HepG2 (cell line): ENCODE data around the gene STC2. TPM values are rescaled to one million over a fixed set of nuclear protein-coding genes. Genes with fewer than 3 reads are reported as not detected.

Experiments
- CHD2 ChIP-seq: IDR thresholded peaks from 2 replicates; pipeline ENCODE4 v1.6.1; 2011; ENCODE audit warnings: low read depth, low read length, improper control_type of control experiment
- GMEB2 ChIP-seq: IDR thresholded peaks from 2 replicates; pipeline ENCODE4 v1.6.1; 2016; ENCODE audit warnings: missing biosample characterization, missing genetic modification reagents, low read depth
- GPN1 ChIP-seq: sonication (generic); formaldehyde crosslinking; IDR thresholded peaks from 2 replicates; pipeline ENCODE4 v1.5.1; 2020; ENCODE audit warnings: missing genetic modification reagents, borderline replicate concordance
- HOXA7 ChIP-seq: sonication (generic); formaldehyde crosslinking; IDR thresholded peaks from 2 replicates; pipeline ENCODE4 v1.8.1; 2022; ENCODE audit warnings: mild to moderate bottlenecking, missing genetic modification reagents, moderate library complexity
- MAFG ChIP-seq: sonication (generic); formaldehyde crosslinking; IDR thresholded peaks from 2 replicates; pipeline ENCODE4 v1.5.1; 2020; ENCODE audit warnings: mild to moderate bottlenecking, missing genetic modification reagents
- REPIN1 ChIP-seq: sonication (generic); formaldehyde crosslinking; IDR thresholded peaks from 2 replicates; pipeline ENCODE4 v1.8.0; 2022; ENCODE audit warnings: missing genetic modification reagents, low read depth, mild to moderate bottlenecking, borderline replicate concordance
- RFX1 ChIP-seq: fragments of 450-650 bp; IDR thresholded peaks from 2 replicates; pipeline ENCODE4 v1.6.1; 2017
- TBX3 ChIP-seq: fragments of 450-650 bp; IDR thresholded peaks from 2 replicates; pipeline ENCODE4 v1.6.1; 2017; ENCODE audit warnings: antibody characterized with exemption, mild to moderate bottlenecking, inconsistent platforms, borderline replicate concordance
- TFDP2 ChIP-seq: sonication (generic); formaldehyde crosslinking; IDR thresholded peaks from 2 replicates; pipeline ENCODE4 v1.4.0; 2020; ENCODE audit warnings: missing genetic modification reagents
- USF2 ChIP-seq, 2 experiments: sonication (generic) in 1 of 2; formaldehyde crosslinking in 1 of 2; IDR thresholded peaks; 2 replicates each; pipeline versions ENCODE4 v1.5.1 to v1.6.1; 2011 to 2020; ENCODE audit warnings: borderline replicate concordance in 1 of 2, low read depth in 1 of 2, low read length in 1 of 2, mild to moderate bottlenecking in 1 of 2, missing genetic modification reagents in 1 of 2, moderate library complexity in 1 of 2
- ZNF597 ChIP-seq: sonication (generic); formaldehyde crosslinking; IDR thresholded peaks from 2 replicates; pipeline ENCODE4 v1.5.0; 2020; ENCODE audit warnings: missing genetic modification reagents
- ZNF644 ChIP-seq: IDR thresholded peaks from 2 replicates; pipeline ENCODE4 v1.6.1; 2016; ENCODE audit warnings: low read depth
- ZNF687 ChIP-seq: sonication (generic); formaldehyde crosslinking; IDR thresholded peaks from 2 replicates; pipeline ENCODE4 v1.5.1; 2020; ENCODE audit warnings: mild to moderate bottlenecking, missing genetic modification reagents, moderate library complexity
- ZNF777 ChIP-seq: sonication (generic); formaldehyde crosslinking; IDR thresholded peaks from 2 replicates; pipeline ENCODE4 v1.4.0; 2020; ENCODE audit warnings: missing genetic modification reagents
- ZNF792 ChIP-seq: IDR thresholded peaks from 2 replicates; pipeline ENCODE4 v1.6.1; 2016
- polyA plus RNA-seq, 8 experiments: library from polyadenylated mRNA; depleted of rRNA in 3 of 8; stranded (reverse) in 7 of 8; unstranded in 1 of 8; fragments of >200 nt; fragmentation: Illumina TruSeq in 4 of 8; extraction: Trizol in 4 of 8; gene quantifications; 2 replicates each; pipeline versions ENCODE4 v1.2.1 to v1.2.3, GENCODE V29; 2011 to 2016; ENCODE audit warnings: low read depth in 4 of 8, missing spikeins in 1 of 8, mixed read lengths in 1 of 8; ENCODE audit not compliant: insufficient read depth in 1 of 8
- total RNA-seq, 5 experiments: library from RNA; depleted of rRNA; stranded (reverse); fragments of >200 nt; fragmentation: Illumina TruSeq; extraction: Trizol; gene quantifications; 2 replicates each; pipeline ENCODE4 v1.2.3, GENCODE V29; 2016; ENCODE audit warnings: low read depth in 1 of 5

Gene STC2
- total and polyA plus RNA-seq, 2 of the 13 experiments (the other 11 are each of a cell fraction or from before 2014, with no cell fraction given): 27.1 to 69.2 TPM

- peak; percentile 82 for TF ChIP-seq ZNF687 (CRISPR knock-in tag)
- TF ChIP-seq ZNF644 (CRISPR knock-in tag): 0 out of 2 replicates have a peak, but pooled peaks have one; percentile 16
- TF ChIP-seq HOXA7: no peak
- peak; percentile 59; the same call in 1 of the 2 replicates for TF ChIP-seq TBX3
- TF ChIP-seq USF2 (IDR thresholded peaks at IDR 0.05; ENCODE audit: low read depth, low read length): no peak
- no peak for TF ChIP-seq USF2 (CRISPR knock-in tag; IDR thresholded peaks at IDR 0.05; ENCODE audit: borderline replicate concordance)
- TF ChIP-seq CHD2: no peak
- TF ChIP-seq MAFG: peak; percentile 90
- TF ChIP-seq ZNF777: no peak
- TF ChIP-seq ZNF597 (CRISPR knock-in tag): no peak
- TF ChIP-seq ZNF792: no peak; the same call in 1 of the 2 replicates
- TF ChIP-seq GPN1 (CRISPR knock-in tag): no peak
- TF ChIP-seq REPIN1 (CRISPR knock-in tag): no peak
- no peak for TF ChIP-seq GMEB2
- no peak for TF ChIP-seq RFX1
- no peak for TF ChIP-seq TFDP2 (CRISPR knock-in tag)
Measured at GRCh38 chr5:173303878-173304590, 24.2 kb downstream of the STC2 start (continued).
